Glutamatergic neuron (in vitro differentiated cells): ENCODE results near the gene RFNG. TPM values are rescaled to one million over a fixed set of nuclear protein-coding genes. Genes with fewer than 3 reads are reported as not detected.

Experiments
- DNase-seq: peaks from one replicate; pipeline ENCODE4 v3.0.0; 2022
- H3K27ac Mint-ChIP-seq: one replicate; pipeline ENCODE4 v1.8.0; 2020; ENCODE audit warnings: mild to moderate bottlenecking, mixed read lengths, inconsistent platforms; ENCODE audit not compliant: unreplicated experiment
- H3K27me3 Mint-ChIP-seq: one replicate; pipeline ENCODE4 v1.8.0; 2020; ENCODE audit warnings: mild to moderate bottlenecking, moderate library complexity, mixed read lengths, inconsistent platforms; ENCODE audit not compliant: unreplicated experiment
- H3K36me3 Mint-ChIP-seq: one replicate; pipeline ENCODE4 v1.8.0; 2020; ENCODE audit warnings: mild to moderate bottlenecking, mixed read lengths, inconsistent platforms; ENCODE audit not compliant: unreplicated experiment
- H3K4me1 Mint-ChIP-seq: one replicate; pipeline ENCODE4 v1.8.0; 2020; ENCODE audit warnings: mild to moderate bottlenecking, low read depth, mixed read lengths, inconsistent platforms; ENCODE audit not compliant: unreplicated experiment
- H3K4me3 Mint-ChIP-seq: one replicate; pipeline ENCODE4 v1.8.0; 2020; ENCODE audit warnings: mild to moderate bottlenecking, mixed read lengths, inconsistent platforms; ENCODE audit not compliant: unreplicated experiment
- H3K9me3 Mint-ChIP-seq: one replicate; pipeline ENCODE4 v1.8.0; 2020; ENCODE audit warnings: mild to moderate bottlenecking, moderate library complexity, mixed read lengths, inconsistent platforms; ENCODE audit not compliant: unreplicated experiment
- total RNA-seq: library from RNA; stranded (reverse); fragmentation: NEBNext Ultra II Directional; extraction: Animal tissue kit (Norgen Biotek cat#: 25700); gene quantifications from one replicate; pipeline ENCODE4 v1.2.1, GENCODE V29; 2021; ENCODE audit not compliant: unreplicated experiment
- TF ChIP-seq, protein P1 (sequence below): fragments of 200-600 bp; sonication (generic); IDR thresholded peaks from one replicate; pipeline ENCODE4 v1.5.0; 2021; ENCODE audit not compliant: partially characterized antibody, unreplicated experiment

The RFNG gene
- total RNA-seq, 1 donor from 2014 or later, result 50.8 TPM

DNA sequence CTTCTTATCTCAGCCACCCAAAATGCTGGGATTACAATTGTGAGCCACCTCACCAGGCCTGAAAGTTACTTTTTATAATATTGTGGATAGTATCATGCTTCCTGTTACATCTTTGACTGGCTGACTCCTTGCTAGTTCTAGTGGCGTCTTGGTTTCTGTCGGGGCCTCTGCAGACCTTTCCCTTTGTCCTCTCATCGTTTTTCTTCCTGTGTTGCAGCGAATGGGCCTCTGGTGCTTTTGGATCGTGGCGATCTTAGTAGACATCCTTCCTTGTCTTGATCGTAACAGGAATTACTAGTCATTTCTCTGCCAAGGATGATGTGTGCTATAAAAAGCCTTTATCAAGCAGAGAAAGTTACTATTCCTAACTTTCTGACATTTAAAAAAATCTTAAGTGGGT, 53.4 kb downstream of the RFNG start:
- TF ChIP-seq, protein P1, sequence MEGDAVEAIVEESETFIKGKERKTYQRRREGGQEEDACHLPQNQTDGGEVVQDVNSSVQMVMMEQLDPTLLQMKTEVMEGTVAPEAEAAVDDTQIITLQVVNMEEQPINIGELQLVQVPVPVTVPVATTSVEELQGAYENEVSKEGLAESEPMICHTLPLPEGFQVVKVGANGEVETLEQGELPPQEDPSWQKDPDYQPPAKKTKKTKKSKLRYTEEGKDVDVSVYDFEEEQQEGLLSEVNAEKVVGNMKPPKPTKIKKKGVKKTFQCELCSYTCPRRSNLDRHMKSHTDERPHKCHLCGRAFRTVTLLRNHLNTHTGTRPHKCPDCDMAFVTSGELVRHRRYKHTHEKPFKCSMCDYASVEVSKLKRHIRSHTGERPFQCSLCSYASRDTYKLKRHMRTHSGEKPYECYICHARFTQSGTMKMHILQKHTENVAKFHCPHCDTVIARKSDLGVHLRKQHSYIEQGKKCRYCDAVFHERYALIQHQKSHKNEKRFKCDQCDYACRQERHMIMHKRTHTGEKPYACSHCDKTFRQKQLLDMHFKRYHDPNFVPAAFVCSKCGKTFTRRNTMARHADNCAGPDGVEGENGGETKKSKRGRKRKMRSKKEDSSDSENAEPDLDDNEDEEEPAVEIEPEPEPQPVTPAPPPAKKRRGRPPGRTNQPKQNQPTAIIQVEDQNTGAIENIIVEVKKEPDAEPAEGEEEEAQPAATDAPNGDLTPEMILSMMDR, result no peak
- Mint-ChIP-seq H3K27ac (no peak overlapping the region), H3K27me3 (peaks cover 2% of the 10 kb centered on the region), H3K4me1 (peaks cover 15% of the 10 kb centered on the region), H3K36me3 (no peaks in the 10 kb centered on the region), H3K9me3 (peaks cover 3% of the 10 kb centered on the region), H3K4me3 (no peak overlapping the region)
- no peak for DNase-seq

Other genes starting within 250 kb of the RFNG start
- gene GCGR, start 247.7 kb downstream of the RFNG start, total RNA-seq, result 6.7 TPM
- gene MCRIP1, start 218.5 kb downstream of the RFNG start, total RNA-seq, result 218 TPM
- 0.81 TPM for gene PPP1R27, start 216.8 kb downstream of the RFNG start, total RNA-seq
- gene P4HB, start 191.3 kb downstream of the RFNG start, total RNA-seq, result 259 TPM
- gene ARHGDIA, start 180.5 kb downstream of the RFNG start, total RNA-seq, result 432 TPM
- 80.6 TPM for gene ALYREF, start 160.2 kb downstream of the RFNG start, total RNA-seq
- gene ANAPC11, start 160.1 kb downstream of the RFNG start, total RNA-seq, result 118 TPM
- 0.96 TPM for gene NPB, start 149.6 kb downstream of the RFNG start, total RNA-seq
- gene PCYT2, start 140.4 kb downstream of the RFNG start, total RNA-seq, result 63.0 TPM
- gene SIRT7, start 133.6 kb downstream of the RFNG start, total RNA-seq, result 38.7 TPM
- 30.6 TPM for gene MAFG, start 124.1 kb downstream of the RFNG start, total RNA-seq
- gene PYCR1, start 114.5 kb downstream of the RFNG start, total RNA-seq, result 68.1 TPM
- 0.69 TPM for gene MYADML2, start 104.6 kb downstream of the RFNG start, total RNA-seq
- gene NOTUM, start 90.6 kb downstream of the RFNG start, total RNA-seq, result 39.8 TPM
- gene ASPSCR1, start 74.2 kb downstream of the RFNG start, total RNA-seq, result 51.7 TPM
- gene CENPX, start 28.9 kb downstream of the RFNG start, total RNA-seq, result 59.9 TPM
- 29.6 TPM for gene LRRC45, start 28.5 kb downstream of the RFNG start, total RNA-seq
- gene RAC3, start 20.1 kb downstream of the RFNG start, total RNA-seq, result 46.0 TPM
- gene DCXR, start 14.1 kb downstream of the RFNG start, total RNA-seq, result 89.5 TPM
- gene GPS1, start 87 bp upstream of the RFNG start, total RNA-seq, result 115 TPM
- 122 TPM for gene DUS1L, start 14.0 kb upstream of the RFNG start, total RNA-seq
- 439 TPM for gene FASN, start 46.4 kb upstream of the RFNG start, total RNA-seq
- gene CCDC57, start 161.0 kb upstream of the RFNG start, total RNA-seq, result 40.7 TPM
- gene SLC16A3, start 177.2 kb upstream of the RFNG start, total RNA-seq, result 15.6 TPM
- 211 TPM for gene CSNK1D, start 221.9 kb upstream of the RFNG start, total RNA-seq